ENCODE results near the gene GUK1.

The GUK1 gene

DNA sequence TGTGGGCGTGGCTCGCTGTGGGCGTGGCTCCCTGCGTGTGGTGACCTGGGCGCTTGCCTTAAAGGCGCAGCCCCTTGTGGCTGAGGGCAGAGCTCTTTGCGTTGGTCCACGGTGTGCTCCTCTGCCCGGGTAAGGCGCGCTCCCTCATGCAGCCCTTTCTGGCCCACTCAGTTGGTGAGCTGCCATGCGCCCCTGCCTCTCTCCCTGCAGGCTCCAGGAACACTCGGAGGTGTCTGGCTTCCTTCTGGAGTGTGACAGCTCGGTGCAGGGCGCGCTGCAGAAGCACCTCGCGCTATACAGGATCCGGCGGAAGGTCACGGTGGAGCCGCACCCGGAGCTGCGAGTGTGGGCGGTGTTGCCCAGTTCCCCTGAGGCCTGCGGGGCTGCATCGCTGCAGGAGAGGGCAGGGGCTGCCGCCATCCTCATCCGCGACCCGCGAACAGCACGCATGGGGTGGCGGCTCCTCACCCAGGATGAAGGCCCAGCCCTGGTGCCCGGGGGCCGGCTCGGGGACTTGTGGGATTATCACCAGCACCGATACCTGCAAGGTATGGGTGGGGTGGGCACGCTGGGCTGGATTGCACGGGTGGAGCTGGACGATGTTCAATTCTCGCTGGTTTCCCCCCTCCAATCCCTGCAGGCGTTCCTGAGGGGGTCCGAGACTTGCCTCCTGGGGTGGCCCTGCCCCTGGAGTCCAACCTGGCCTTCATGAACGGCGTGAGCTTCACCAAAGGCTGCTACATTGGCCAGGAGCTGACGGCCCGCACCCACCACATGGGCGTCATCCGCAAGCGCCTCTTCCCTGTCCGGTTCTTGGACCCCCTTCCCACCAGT lies 34.6 kb downstream of the GUK1 start:
- H3K4me1 ChIP-seq: peaks cover 3% of the 10 kb centered on the region
- H3K36me3 ChIP-seq (ENCODE audit: control insufficient read depth, insufficient read depth, low read length): no peaks in the 10 kb centered on the region
- H3K79me2 ChIP-seq: no peaks in the 10 kb centered on the region
- no peak overlapping the region for H2AFZ ChIP-seq
- no peaks in the 10 kb centered on the region for H3K9me3 ChIP-seq (ENCODE audit: control insufficient read depth, low read length)
- no peaks in the 10 kb centered on the region for H3K27me3 ChIP-seq (ENCODE audit: control insufficient read depth, insufficient read depth, low read length)
- TF ChIP-seq, protein P1, sequence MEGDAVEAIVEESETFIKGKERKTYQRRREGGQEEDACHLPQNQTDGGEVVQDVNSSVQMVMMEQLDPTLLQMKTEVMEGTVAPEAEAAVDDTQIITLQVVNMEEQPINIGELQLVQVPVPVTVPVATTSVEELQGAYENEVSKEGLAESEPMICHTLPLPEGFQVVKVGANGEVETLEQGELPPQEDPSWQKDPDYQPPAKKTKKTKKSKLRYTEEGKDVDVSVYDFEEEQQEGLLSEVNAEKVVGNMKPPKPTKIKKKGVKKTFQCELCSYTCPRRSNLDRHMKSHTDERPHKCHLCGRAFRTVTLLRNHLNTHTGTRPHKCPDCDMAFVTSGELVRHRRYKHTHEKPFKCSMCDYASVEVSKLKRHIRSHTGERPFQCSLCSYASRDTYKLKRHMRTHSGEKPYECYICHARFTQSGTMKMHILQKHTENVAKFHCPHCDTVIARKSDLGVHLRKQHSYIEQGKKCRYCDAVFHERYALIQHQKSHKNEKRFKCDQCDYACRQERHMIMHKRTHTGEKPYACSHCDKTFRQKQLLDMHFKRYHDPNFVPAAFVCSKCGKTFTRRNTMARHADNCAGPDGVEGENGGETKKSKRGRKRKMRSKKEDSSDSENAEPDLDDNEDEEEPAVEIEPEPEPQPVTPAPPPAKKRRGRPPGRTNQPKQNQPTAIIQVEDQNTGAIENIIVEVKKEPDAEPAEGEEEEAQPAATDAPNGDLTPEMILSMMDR (IDR thresholded peaks at IDR 0.05): no peak
- H3K27ac ChIP-seq: no peak overlapping the region
- H3K4me2 ChIP-seq (ENCODE audit: low read length): no peak overlapping the region
- no peak overlapping the region for H3K4me3 ChIP-seq (ENCODE audit: low read depth, low read length)
- no peak overlapping the region for H3K9ac ChIP-seq

DNA sequence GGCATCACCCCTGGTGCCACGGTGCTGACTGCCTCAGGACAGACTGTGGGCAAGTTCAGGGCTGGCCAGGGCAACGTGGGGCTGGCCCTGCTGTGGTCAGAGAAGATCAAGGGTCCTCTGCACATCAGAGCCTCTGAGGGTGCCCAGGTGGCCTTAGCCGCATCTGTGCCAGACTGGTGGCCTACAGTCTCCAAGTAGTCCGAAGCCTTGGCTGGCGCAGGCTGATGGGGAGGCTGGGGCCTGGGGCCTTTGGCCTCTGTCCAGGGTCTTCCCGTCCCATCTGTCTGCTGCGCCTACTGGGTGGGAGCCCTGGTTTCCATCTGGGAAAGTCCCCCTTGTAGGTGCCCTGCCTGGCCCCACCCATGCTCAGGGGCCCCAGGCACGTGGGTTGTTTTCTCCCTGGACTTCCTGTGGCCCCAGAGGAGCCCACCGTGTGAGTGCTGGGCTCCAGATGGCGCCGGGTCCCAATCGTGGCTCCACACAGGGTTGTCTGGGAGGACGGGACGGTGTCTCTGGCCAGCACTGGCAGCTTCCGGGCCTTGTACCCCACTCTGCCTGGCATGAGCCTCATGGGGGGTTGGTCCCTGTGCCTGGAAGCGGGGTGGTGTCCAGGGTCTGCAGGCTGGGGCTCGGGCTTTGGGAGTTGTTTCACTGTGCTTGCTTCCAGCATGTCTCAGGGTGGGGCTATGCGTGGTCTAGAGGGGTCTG lies 35.4 kb downstream of the GUK1 start:
- no peak overlapping the region for H2AFZ ChIP-seq
- TF ChIP-seq, protein P1 (IDR thresholded peaks at IDR 0.05): no peak
- no peaks in the 10 kb centered on the region for H3K9me3 ChIP-seq (ENCODE audit: control insufficient read depth, low read length)
- H3K9ac ChIP-seq: no peak overlapping the region
- no peaks in the 10 kb centered on the region for H3K36me3 ChIP-seq (ENCODE audit: control insufficient read depth, insufficient read depth, low read length)
- H3K27me3 ChIP-seq (ENCODE audit: control insufficient read depth, insufficient read depth, low read length): no peaks in the 10 kb centered on the region
- H3K79me2 ChIP-seq: no peaks in the 10 kb centered on the region
- H3K27ac ChIP-seq: no peak overlapping the region
- H3K4me3 ChIP-seq (ENCODE audit: low read depth, low read length): no peak overlapping the region
- no peak overlapping the region for H3K4me2 ChIP-seq (ENCODE audit: low read length)
- peaks cover 3% of the 10 kb centered on the region for H3K4me1 ChIP-seq

DNA sequence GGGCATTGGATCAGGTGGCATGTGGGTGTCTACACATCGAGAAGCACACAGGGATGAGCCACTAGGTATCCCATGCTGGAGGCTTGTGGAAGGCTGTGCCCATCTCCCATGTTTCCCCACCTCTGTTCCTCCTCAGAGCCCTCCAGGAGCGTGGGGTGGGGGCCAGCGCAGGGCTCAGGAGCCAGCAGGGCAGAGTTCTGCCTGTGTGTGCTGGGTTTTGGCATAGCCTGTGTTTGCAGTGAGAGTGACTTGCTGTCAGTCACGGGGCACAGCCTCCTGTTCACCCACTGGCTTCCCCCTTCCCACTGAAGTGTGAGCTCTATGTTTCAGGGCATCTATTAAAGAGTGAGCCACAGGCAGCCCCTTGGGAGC lies 35.9 kb downstream of the GUK1 start:
- Histone ChIP-seq H3K79me2 (no peaks in the 10 kb centered on the region), H3K4me1 (peaks cover 3% of the 10 kb centered on the region), H3K27ac (no peak overlapping the region), H3K4me2 (ENCODE audit: low read length) (no peak overlapping the region), H3K36me3 (ENCODE audit: control insufficient read depth, insufficient read depth, low read length) (no peaks in the 10 kb centered on the region), H3K27me3 (ENCODE audit: control insufficient read depth, insufficient read depth, low read length) (no peaks in the 10 kb centered on the region), H3K9ac (no peak overlapping the region), H2AFZ (no peak overlapping the region), H3K9me3 (ENCODE audit: control insufficient read depth, low read length) (no peaks in the 10 kb centered on the region), H3K4me3 (ENCODE audit: low read depth, low read length) (no peak overlapping the region)
- TF ChIP-seq, protein P1 (IDR thresholded peaks at IDR 0.05): no peak

DNA sequence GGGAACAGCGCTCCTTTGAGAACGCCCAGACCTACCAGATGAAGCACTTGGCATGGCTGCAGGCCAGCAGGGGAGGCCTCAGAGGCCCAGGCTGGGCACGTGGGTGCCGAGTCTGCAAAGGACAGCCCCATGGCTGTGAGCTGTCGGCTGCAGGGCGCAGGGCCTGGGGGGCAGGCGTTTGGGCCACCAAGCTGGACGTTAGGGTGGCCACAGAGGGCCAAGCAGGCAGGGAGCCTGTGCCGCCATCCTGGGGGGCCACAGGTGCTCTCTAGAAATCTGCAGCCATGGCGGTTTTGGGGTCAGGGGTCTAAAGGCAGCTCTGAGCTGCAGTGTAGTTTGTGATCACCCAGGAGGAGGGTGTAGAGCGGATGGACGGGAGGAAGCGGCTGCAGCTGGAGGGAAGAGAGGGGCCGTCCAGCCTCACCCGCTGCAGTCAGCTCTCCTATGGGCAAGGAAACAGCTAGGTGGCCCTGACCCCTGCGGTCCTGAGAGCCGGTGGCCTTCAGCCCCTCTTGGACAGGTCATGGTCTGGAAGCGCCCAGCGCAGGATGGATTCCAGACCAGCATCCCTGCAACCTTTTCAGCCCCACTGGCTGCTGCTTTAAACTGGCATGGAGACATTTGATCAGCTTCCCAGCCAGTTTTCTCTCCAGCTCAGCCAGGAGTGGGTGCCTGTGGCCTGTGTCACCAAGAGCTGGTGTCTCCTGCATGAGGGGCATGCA lies 36.5 kb downstream of the GUK1 start:
- no peak overlapping the region for H3K4me3 ChIP-seq (ENCODE audit: low read depth, low read length)
- H2AFZ ChIP-seq: no peak overlapping the region
- no peak overlapping the region for H3K9ac ChIP-seq
- H3K27me3 ChIP-seq (ENCODE audit: control insufficient read depth, insufficient read depth, low read length): no peaks in the 10 kb centered on the region
- H3K27ac ChIP-seq: no peak overlapping the region
- H3K9me3 ChIP-seq (ENCODE audit: control insufficient read depth, low read length): no peaks in the 10 kb centered on the region
- H3K79me2 ChIP-seq: no peaks in the 10 kb centered on the region
- H3K36me3 ChIP-seq (ENCODE audit: control insufficient read depth, insufficient read depth, low read length): no peaks in the 10 kb centered on the region
- H3K4me2 ChIP-seq (ENCODE audit: low read length): no peak overlapping the region
- TF ChIP-seq, protein P1 (IDR thresholded peaks at IDR 0.05): no peak
- H3K4me1 ChIP-seq: peaks cover 3% of the 10 kb centered on the region

Measured in parathyroid adenoma (tissue), 2 donors.